Colon (tissue), 2 donors: ENCODE measurements around the gene ANKRD30B.
"Not testable (repeated sequence)": the region's sequence is repeated elsewhere in the genome, so short reads cannot be mapped to it uniquely, and the experiment has no call there.

Source experiments
- FAIRE-seq: peaks from 2 replicates; lab custom pipeline; 2012; peaks lifted over from hg19 to GRCh38; lab: Jason Lieb, UNC
- donor health status: control.
- donor health status: control.

Gene ANKRD30B

GRCh38 chr18:14747513-14748474 lies at the start of gene ANKRD30B:
Gene ANKRD30B (plus strand): TSS chr18:14748172. CDS start chr18:14748420, 248 bp downstream.
- no peak for FAIRE-seq

- FAIRE-seq: not testable (repeated sequence)
These were observed 46.5 kb upstream of the ANKRD30B start for GRCh38 chr18:14701286-14702040.

GRCh38 chr18:14709761-14710160 lies 38.2 kb upstream of the ANKRD30B start:
- not testable (repeated sequence) for FAIRE-seq

GRCh38 chr18:14721569-14721968 lies 26.4 kb upstream of the ANKRD30B start:
- FAIRE-seq: not testable (repeated sequence)

GRCh38 chr18:14739056-14739455 lies 8.9 kb upstream of the ANKRD30B start:
- peak; percentile 21 for FAIRE-seq

- FAIRE-seq: no peak
These were observed 1.1 kb upstream of the ANKRD30B start for GRCh38 chr18:14746897-14747296.

GRCh38 chr18:14748496-14748895 lies 524 bp downstream of the ANKRD30B start:
- no peak for FAIRE-seq

DNA sequence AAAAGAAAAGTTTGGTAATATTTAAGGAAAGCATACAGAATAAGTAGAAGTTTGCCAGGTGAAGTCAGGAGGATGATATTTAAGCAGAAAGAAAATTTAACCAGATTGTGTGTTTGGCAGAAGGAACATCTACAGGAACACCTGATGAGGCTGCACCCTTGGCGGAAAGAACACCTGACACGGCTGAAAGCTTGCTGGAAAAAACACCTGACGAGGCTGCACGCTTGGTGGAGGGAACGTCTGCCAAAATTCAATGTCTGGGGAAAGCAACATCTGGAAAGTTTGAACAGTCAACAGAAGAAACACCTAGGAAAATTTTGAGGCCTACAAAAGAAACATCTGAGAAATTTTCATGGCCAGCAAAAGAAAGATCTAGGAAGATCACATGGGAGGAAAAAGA lies 15.6 kb downstream of the ANKRD30B start:
- FAIRE-seq: not testable (repeated sequence)

DNA sequence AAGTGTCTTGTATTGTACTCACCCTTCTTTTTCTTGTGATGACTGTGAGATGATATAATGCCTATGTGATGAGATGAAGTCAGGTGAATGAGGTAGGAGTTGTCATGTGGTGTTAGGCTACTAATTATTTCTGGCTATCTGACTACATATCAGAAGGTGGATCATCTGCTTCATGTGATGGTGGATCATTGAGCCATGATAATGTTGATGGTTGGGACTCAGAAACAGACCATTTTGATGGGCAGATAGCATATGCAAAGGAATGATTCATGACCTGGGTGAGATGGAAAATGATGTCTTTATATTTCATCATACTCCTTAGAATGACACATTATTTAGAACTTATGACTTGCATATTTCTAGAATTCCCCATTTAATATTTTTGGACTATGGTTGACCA lies 19.5 kb downstream of the ANKRD30B start:
- no peak for FAIRE-seq

DNA sequence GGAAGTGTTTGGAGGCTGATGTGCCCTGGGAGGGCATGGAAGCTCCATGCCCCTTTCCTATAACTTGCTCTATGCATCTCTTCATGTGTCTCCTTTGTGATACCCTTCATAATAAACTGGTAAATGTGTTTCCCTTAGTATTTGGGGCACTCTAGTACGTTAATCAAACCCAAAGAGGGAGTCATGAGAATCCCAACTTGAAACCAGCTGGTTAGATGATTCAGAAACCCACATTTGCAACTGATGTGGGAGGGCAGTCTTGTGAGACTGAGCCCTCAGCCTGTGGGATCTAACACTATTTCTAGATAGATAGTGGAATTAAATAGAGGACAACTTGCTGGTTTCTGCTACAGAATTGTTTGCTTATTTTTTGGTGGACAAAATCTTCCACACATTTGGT lies 20.3 kb downstream of the ANKRD30B start:
- FAIRE-seq: no peak

- no peak for FAIRE-seq
These were observed 21.4 kb downstream of the ANKRD30B start for GRCh38 chr18:14769381-14769780.

DNA sequence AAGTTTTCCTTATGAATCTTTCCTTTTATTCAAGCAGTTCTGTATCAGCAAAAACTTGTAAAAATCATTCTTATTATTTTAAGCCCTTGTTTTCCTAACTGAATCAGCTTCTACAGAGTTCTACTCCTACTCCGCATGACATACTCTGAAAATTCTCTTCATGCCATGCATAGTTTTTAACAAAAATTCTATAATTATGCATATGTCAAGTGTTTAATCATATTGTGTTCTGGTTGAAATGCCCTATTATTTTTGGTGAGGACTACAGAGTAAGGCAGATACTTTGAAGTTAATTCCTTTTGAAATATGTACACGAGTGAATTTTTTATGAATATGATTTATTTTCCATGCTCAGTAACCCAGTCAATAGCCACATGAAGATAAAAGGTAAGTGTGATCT lies 28.8 kb downstream of the ANKRD30B start:
- no peak for FAIRE-seq

DNA sequence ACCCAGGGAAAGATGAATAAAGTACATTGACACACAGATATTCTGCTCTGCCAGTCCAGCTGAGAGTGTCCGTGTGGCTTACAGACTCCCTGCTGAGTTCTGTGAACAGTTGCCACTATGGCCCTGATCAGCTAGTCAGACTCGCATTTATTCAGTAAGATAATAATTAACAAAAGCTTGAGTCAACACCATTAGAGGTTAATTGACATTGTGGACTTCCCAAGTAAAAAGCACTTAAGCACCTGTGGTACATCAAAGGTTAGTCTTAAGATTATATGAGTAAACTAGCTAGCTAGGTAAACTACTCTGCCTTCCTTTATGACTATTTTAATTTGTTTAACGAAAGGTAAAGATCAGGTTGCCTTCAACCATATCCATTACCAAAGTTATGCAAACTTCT lies 33.7 kb downstream of the ANKRD30B start:
- no peak for FAIRE-seq

DNA sequence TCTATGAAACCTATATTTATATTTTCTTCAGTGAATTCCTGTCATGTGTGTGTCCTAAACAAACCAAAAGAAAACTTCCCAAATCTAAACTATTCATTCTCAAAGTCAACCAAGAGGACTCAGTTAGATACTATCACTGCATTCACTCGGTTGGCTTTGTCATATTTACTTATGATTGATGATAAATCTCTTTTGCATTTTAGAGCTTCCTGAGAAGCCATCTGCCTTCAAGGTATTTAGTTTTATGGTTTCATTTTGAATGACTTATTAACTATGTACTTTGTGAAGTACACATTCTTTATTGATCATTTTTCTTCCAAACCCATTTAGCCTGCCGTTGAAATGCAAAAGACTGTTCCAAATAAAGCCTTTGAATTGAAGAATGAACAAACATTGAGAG lies 36.2 kb downstream of the ANKRD30B start:
- FAIRE-seq: no peak

DNA sequence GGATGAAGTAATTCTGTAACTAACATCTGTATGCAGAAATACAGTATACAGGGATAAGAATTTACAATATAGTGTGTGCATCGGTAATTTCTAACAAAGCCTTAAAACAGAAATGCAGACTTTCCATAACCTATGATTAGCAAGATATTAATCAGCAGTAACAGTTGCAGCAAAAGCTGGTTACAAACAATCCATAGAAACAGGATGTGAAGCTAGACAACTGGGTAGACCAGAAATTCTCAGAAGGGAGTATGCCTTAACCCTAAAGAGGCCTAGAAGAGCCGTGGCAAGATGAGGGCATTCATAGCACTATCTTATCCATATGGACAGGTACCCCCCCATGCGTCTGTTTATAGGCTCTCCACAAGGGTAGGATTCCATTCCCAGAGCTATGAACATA lies 48.9 kb downstream of the ANKRD30B start:
- FAIRE-seq: not testable (repeated sequence)

GRCh38 chr18:14797969-14798764 lies 50.2 kb downstream of the ANKRD30B start:
- FAIRE-seq: not testable (repeated sequence)

DNA sequence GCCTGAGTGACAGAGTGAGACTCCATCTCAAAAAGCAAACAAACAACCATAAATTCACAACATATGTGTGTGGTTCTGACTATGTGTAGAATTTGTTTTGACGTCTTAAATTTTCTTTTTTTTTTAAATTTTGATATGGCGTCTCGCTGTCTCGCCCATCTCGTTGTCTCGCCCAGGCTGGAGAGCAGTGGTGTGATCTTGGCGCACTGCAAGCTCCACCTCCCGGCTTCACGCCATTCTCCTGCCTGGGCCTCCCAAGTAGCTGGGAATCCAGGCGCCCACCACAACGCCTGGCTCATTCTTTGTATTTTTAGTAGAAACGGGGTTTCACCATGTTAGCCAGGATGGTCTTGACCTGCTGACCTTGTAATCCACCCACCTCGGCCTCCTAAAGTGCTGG lies 63.1 kb downstream of the ANKRD30B start:
- FAIRE-seq: not testable (repeated sequence)

- peak; percentile 41 for FAIRE-seq
These were observed 79.1 kb downstream of the ANKRD30B start for GRCh38 chr18:14826972-14827632.

DNA sequence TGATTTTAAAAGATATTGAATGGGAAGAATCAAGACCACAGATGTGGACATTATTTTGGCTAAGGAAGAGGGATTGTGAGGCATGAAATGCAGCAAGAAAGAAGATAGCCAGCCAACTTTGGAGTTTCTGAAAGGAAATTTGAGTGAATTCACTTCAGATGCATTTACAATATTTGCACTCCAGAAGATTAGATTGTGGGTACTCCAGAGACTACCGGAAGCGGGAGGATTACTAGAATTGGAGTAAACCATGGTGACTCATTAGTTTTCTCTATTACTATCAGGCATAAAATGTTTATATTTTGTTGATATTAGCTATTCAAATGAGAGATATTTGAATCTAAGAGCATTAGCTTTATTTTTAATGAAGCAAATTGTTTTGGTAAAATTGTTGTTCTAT lies 93.6 kb downstream of the ANKRD30B start:
- not testable (repeated sequence) for FAIRE-seq

DNA sequence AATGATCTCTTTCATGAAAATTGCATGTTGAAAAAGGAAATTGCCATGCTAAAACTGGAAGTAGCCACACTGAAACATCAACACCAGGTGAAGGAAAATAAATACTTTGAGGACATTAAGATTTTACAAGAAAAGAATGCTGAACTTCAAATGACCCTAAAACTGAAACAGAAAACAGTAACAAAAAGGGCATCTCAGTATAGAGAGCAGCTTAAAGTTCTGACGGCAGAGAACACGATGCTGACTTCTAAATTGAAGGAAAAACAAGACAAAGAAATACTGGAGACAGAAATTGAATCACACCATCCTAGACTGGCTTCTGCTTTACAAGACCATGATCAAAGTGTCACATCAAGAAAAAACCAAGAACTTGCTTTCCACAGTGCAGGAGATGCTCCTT lies 103.6 kb downstream of the ANKRD30B start:
- FAIRE-seq: not testable (repeated sequence)

DNA sequence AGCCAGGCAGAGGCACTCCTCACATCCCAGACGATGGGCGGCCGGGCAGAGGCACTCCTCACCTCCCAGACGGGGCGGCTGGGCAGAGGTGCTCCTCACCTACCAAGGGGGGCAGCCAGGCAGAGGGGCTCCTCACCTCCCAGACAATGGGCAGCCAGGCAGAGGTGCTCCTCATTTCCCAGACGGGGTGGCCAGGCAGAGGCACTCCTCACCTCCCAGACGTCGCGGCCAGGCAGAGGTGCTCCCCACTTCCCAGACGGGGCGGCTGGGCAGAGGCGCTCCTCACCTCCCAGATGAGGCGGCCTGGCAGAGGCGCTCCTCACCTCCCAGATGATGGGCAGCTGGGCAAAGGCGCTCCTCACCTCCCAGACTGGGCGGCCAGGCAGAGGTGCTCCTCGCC lies 107.7 kb downstream of the ANKRD30B start:
- FAIRE-seq: not testable (repeated sequence)

- FAIRE-seq: not testable (repeated sequence)
These were observed 108.3 kb downstream of the ANKRD30B start for GRCh38 chr18:14856256-14856655.
